Measurements from ENCODE around the gene STIM2.
"Not testable (repeated sequence)": the region's sequence is repeated elsewhere in the genome, so short reads cannot be mapped to it uniquely, and the experiment has no call there.

STIM2 gene

GRCh38 chr4:26860157-26860921, at the start of gene STIM2:
TSS of gene STIM2 (plus strand) at chr4:26860841.
- peak; percentile 88 for DNase-seq

DNA sequence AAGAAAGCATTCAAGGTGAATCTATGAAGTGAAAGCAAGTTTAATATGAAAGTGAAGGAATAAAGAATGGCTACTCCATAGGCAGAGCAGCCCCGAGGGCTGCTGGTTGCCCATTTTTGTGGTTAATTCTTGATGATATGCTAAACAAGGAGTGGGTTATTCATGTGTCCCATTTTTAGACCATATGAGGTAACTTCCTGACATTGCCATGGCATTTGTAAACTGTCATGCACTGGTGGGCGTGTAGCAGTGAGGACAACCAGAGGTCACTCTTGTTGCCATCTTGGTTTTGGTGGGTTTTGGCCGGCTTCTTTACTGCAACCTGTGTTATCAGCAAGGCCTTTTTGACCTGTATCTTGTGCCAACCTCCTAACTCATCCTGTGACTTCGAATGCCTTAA, 49.1 kb upstream of the STIM2 start:
- DNase-seq, result not testable (repeated sequence)

DNA sequence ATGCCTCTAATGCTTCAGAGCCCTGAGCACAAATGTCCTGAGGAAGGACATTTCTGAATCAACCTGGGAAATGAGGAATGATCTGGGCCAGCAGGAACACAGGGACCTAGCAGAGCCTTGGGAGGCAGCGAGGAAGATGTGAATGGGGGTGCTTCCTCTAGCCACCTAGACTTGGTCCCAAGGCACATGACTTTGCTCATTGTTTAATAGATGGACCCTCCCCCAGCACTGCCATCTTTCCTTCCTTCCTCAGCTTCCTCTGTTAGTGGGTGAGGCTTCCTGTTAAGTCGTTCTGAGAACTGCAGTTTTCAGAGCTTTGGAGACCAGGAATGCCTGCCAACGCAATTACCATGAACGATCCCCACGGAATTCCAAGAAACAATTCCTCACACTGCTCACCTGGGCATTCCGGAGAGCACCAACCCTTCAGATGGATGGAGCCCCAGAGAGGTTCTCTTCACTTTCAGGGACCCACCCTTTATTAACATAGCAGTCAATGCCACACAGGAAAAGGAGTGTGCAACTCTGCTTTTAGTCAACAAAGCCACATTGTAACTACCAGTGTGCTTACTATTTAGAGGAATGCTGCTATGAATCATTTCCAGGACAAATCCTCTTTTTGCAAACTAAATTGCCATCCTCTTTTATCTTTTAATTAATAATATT, 48.5 kb upstream of the STIM2 start:
- DNase-seq, result no peak

DNA sequence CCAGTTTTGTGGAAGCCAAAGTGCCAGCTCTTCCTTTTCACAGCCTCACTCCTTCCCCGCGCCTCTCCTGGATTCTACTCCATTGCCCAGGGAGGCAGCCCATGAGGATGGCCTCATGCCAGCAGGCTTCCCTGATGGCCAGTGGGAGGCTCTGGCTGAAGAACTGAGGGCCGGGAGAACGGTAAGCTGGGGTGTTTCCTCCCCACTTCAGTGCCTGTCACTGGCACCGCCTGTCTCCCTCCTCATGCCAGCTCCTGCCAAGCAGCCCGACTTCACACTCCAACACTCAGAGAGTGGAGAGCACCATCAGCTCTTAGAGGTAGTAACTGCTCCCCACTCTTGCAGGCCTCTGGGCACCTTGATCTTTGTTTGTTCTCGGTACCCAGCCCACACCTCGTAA, 46.9 kb upstream of the STIM2 start:
- DNase-seq, result no peak

- no peak for DNase-seq
Observed at GRCh38 chr4:26815199-26815598, 45.4 kb upstream of the STIM2 start.

- no peak for DNase-seq
Observed at GRCh38 chr4:26815706-26816105, 44.9 kb upstream of the STIM2 start.

DNA sequence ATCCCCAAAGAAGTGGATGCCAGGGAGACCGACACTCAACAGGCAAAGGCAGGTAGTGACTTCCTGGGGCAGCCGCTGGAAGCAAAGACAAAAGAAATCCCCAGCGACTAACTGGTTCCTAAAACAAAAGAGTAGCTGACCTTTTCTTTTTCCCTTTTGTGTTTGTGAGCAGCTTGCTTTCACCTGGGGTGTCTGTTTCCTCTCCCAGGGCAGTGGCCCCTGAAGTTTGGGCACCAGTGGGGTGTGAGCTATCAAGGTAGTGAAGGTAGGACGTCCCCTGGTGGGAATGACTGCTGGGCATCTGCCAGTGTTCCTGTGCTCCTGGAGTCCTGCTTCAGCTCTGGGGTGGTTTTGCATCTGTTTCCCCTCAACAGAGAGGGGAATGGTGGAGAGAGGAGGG, 41.6 kb upstream of the STIM2 start:
- no peak for DNase-seq

GRCh38 chr4:26819478-26820095, 41.1 kb upstream of the STIM2 start:
- DNase-seq, result no peak

DNA sequence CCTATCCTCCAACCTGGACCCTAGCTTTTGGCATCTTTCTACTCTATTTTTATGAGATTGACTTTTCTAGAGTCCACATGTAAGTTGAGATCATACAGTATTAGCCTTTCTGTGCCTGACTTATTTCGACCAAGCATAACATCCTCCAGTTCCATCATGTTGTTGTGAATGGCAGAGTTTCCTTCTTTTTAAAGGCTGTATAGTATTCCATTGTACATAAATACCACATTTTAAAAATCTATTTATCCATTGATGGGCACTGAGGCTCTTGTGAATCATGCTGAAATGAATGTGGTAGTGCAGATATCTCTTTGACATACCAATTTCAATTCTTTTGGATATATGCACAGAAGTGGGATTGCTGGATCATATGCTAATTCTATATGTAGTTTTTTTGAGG, 40.3 kb upstream of the STIM2 start:
- no peak for DNase-seq

GRCh38 chr4:26821031-26821430, 39.6 kb upstream of the STIM2 start:
- no peak for DNase-seq

- DNase-seq, result no peak
Observed at GRCh38 chr4:26821677-26822503, 38.8 kb upstream of the STIM2 start.

DNA sequence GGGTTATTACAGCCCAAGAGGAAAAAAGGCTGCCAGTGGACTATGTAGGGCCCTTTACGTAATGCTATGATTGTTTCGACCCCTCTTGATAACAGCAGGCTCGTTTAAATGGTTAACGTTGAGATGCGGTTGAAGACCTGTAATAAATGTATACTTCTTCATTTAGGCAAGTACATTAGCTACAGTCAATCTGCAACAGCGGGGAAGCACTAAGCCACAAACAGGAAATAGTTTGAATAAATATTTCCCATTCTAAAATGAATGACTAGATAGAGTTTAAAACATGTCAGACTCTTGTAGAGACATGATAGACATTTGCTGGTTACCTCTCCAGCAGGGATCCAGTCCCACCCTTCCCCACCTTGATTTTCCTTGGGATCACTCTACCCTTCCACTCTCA, 38.1 kb upstream of the STIM2 start:
- no peak for DNase-seq

DNA sequence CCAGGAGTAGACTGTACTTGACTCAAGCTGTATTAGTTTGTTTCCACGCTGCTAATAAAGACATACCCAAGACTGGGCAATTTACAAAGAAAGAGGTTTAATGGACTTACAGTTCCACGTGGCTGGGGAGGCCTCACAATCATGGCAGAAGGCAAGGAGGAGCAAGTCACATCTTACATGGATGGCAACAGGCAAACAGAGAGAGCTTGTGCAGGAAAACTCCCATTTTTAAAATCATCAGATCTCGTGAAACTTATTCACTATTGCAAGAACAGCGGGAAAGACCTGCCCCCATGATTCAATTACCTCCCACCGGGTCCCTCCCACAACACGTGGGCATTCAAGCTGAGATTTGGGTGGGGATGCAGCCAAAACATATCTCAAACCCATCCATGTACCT, 37.7 kb upstream of the STIM2 start:
- DNase-seq, result not testable (repeated sequence)

GRCh38 chr4:26823583-26823982, 37.1 kb upstream of the STIM2 start:
- no peak for DNase-seq

DNA sequence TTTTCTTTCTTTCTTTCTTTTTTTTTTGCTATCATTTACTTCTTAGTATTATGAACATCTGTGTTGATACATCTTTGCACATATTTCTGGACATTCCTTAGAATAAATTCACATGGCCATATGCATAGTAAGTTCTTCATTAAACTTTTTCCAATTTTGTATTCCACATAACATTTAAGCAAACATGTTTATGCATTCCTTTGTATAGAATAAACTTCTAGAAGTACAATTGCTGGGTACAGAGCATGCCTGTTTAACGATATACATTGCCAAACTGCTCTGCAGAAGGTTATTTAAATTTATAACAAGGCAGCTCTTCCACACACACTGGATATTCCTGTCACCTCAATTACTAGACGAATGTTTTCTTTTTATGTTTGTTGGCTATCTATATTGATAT, 36.0 kb upstream of the STIM2 start:
- DNase-seq, result no peak

- no peak for DNase-seq
Observed at GRCh38 chr4:26826721-26827120, 33.9 kb upstream of the STIM2 start.

DNA sequence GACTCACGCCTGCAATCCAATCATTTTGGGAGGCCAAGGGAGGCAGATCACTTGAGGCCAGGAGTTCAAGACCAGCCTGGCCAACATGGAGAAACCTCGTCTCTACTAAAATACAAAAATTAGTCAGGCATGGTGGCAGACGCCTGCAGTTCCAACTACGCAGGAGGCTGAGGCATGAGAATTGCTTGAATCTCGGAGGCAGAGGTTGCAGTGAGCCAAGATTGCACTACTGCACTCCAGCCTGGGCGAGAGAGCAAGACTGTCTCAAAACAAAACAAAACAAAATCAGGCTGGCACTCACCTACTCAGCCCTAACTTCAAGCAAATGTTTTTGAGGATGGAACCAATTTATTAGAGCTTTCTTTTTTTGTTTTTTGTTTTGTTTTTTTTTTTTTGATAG, 33.3 kb upstream of the STIM2 start:
- not testable (repeated sequence) for DNase-seq

- DNase-seq, result no peak
Observed at GRCh38 chr4:26827798-26828197, 32.8 kb upstream of the STIM2 start.

GRCh38 chr4:26829018-26829417, 31.6 kb upstream of the STIM2 start:
- no peak for DNase-seq

DNA sequence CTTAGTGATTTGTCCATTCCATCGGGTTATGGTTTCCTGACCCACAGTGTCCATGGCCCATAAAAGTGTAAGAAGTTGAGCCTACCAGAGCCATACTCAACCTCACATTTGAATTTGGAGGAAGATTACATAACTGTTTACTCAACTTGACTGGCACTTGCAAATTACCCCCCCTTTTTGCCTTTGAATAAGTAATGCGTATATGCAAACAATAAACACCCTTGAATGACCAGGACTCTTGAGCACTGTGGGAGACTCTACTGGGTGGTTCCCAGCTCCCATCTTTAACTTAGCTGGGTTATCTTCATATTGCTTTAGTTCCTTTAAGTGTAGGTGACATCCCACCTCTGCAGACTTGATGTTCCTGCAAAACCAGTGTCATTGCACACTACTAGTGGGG, 30.6 kb upstream of the STIM2 start:
- DNase-seq, result no peak

DNA sequence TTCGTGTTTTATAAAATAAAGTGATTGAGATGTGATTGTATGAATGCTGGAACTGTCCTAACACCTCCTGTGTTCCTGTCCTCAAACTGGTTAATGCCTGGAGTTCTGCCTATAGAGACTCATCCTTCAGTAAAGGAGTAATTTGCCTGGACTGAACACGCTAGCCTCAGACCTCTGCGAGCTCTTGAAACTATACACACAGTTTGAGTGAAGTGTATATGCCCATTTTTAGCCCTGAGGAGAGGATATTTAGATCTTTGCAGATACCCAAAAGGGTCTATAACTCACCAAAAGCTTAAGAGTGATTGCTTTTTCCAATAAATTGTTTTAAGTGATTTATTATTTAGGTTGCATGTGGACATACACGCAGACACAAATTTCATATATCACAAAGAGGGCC, 29.9 kb upstream of the STIM2 start:
- DNase-seq, result no peak

DNA sequence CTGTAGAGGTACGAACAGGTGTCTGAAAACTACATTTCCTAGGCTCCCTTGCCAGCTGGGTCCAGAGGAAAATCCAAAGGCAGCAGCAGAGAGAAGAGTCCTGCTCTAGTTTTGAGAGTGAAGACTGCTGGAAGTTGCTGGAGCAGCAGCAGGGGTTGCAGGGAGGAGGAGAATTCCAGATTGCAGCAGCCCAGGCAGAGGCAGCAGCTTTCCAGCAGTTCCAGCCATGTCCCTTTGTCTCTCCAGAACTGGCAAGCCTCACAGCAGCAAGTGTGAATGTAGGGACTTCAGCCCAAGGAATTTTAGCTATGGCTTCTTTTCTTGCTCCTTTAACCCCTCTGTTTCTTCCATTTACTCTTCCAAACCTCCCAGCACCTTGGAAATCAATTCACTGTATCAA, 24.1 kb upstream of the STIM2 start:
- DNase-seq, result no peak
